GM12801 (cell line): ENCODE data around the gene TIAM1.

Experiments
- CTCF ChIP-seq: IDR thresholded peaks from one replicate; pipeline ENCODE4 v1.5.1; 2011; ENCODE audit warnings: control low read depth; ENCODE audit not compliant: insufficient read length; ENCODE audit errors: extremely low read depth

TIAM1 gene

DNA sequence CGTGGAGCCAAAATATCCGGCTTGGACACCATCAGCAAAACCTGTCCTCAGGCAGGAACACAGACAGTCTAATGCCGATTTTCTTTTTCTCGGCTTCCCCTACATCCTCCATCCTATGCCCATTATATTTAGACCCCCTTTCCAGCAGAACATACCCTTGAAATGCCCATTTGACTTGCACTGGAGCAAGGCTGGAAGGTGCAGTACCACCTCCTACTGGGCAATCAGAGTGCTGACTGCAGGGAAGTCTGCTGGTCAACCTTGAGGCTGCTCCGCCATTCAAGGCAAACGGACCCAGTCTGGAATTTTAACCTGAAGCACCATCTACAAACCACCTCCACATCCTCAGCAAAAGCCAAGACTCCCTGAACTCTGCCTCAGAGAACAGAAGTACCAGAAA lies 79.5 kb downstream of the TIAM1 start:
- TF ChIP-seq CTCF, result no peak

- TF ChIP-seq CTCF, result no peak
These were observed 81.3 kb downstream of the TIAM1 start for GRCh38 chr21:31262728-31263127.

DNA sequence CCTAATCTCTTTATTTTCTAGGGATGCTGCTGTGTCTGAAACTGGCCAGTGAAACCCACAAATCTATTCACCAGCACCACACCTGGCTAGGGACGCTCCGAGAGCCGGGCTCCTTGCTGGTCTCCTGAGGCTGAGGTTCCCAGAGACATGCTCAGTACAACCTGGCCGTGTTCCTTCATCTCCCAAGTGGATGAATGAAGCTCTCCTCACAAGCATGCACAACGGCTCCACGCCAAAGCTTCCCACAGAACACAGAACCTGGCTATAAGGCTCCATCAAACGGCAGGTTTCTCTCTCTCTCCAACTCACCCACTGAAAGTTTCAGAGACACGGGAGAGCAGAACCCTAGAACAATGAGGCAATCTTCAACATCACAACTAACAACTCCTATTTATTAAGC lies 82.3 kb downstream of the TIAM1 start:
- TF ChIP-seq CTCF, result no peak

- TF ChIP-seq CTCF, result no peak
These were observed 83.3 kb downstream of the TIAM1 start for GRCh38 chr21:31260790-31261189.

GRCh38 chr21:31258073-31258472 lies 86.0 kb downstream of the TIAM1 start:
- TF ChIP-seq CTCF, result no peak

DNA sequence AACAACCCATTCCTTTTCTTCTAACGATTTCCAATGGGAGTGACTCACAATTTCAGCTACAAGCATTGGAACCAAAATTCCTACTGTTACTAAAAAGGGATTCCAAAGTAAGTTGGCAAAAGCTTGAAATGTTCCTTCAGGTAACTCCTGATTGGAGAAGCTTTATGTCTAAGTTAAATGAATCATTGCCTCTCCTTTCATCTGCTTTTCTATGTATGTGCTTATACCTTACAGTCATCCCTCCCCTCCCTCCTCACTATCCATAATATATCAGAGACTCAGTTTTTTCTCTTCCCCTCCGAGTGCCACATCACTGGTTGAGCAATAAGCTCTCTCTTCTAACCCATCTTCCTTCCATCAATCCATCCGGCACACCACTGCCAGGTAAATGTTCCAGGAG lies 86.8 kb downstream of the TIAM1 start:
- TF ChIP-seq CTCF, result no peak

DNA sequence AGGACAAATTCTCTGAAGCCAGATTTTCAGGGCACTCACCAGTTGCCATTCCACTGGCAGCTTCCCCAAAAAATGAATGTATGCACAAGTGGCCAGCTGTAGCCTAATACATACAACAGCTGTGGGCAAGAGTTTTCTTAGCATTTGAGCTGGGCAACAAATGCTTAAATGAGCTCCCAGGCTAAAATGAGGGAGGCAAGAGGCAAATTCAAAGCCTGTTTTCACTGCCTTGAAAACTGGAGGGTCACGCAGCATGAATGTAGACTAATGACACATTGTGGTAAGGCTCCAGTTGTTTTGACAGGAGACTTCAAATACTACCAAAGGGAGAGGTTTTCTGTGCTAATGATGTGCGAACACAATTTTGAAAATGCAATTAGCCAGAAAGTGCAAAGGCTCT lies 88.2 kb downstream of the TIAM1 start:
- no peak for TF ChIP-seq CTCF

- no peak for TF ChIP-seq CTCF
These were observed 89.0 kb downstream of the TIAM1 start for GRCh38 chr21:31255036-31255435.
